SW480 (cell line): ENCODE results near the gene AADAC.
"Not testable (repeated sequence)": the region's sequence is repeated elsewhere in the genome, so short reads cannot be mapped to it uniquely, and the experiment has no call there.

Experiments used
- DNase-seq: peaks from one replicate; pipeline ENCODE4 v3.0.0-alpha.2; 2016; ENCODE audit warnings: low spot score

Gene AADAC

DNA sequence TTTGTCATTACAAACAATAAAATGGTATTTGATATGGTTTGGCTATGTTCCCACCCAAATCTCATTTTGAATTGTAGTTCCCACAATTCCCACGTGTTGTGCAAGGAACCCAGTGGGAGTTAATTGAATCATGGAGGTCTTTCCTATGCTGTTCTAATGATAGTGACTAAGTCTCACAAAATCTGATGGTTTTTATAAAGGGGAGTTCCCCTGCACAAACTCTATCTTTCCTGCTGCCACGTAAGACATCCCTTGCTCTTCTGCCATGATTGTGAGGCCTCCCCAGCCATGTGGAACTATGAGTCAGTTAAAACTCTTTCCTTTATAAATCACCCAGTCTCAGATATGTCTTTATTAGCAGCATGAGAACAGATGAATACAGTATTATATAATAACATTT lies 15.4 kb upstream of the AADAC start:
- no peak for DNase-seq

DNA sequence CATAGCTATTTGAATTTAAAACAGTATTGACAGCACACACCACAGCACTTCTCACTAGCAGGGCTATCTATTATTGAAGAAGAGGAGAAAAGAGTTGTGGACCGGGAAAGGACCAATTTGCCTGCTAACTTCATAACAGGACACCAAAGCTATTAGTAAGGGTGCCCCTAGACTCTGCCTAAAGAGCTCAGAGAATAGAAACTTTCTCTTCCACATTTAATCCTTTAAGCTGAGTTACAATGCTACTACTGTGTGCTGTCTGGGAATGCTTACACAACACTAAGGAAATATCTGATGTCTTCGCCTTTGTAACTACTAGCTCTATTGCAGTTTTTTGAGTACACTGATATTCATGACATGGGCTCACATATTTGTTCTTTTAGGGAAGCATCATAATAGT lies 13.5 kb upstream of the AADAC start:
- no peak for DNase-seq

DNA sequence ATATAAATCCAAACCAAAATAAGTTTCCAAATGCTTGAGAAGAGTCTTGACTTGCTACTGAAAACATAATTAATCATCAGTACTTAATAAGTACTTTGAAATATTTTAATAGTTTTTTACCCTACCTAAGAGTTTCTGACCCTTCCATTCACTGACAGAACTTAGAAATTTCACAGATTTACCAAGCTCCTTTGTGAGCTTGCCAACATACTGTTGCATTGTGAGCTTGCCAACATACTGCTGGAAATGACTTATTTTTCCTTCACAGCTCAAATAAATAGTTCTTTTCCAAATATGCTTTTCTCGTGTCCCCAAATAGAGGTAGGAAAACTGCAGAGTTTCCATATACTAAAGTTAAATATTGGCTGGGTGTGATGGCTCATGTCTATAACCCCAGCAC lies 9.6 kb upstream of the AADAC start:
- no peak for DNase-seq

DNA sequence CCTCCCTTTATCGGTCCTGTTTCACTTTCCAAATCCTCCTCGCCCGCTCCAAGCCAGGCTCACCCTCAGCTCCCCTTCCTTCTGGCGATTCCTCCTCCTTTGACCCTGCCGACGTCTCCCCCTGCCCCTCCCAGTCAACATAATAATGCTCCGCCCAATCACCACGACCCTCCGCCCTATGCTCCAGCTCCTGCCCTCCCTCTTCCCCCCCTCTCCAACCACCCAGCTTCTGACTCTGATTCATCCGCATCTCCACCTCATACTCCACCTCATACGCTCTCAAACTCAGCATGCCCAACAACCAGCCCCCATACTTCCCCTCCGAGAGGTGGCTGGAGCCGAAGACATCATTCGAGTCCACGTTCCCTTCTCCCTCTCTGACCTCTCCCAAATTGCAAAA lies 7.1 kb upstream of the AADAC start:
- no peak for DNase-seq

DNA sequence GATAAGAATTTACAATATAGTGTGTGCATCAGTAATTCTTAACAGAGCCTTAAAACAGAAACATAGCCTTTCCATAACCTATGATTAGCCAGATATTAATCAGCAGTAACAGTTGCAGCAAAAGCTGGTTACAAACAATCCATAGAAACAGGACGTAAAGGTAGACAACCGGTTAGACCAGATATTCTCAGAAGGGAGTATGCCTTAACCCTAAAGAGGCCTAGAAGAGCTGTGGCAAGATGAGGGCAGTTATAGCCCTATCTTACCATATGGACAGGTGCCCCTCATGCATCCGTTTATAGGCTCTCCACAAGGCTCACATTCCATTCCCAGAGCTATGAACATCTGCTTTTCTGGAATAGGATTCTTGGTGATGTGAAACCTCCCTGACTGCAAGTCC lies 5.0 kb upstream of the AADAC start:
- DNase-seq: not testable (repeated sequence)

DNA sequence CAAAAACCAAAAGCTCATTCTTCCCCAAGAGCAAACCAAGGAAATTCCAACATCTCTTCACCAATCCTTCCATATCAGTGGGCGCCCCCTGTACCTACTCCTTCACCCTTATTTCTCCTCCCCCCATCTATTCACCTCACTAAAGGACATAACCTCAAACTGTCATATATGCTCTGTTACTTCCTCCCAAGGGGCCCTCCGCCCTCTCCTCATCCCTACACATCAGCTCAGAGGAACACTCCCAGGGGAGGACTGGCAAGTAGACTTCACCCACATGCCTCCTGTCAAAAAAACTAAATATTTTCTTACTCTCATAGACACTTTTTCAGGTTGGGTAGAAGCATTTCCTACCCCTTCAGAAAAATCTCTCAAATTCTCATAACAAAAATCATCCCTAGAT lies 2.4 kb upstream of the AADAC start:
- DNase-seq: no peak

DNA sequence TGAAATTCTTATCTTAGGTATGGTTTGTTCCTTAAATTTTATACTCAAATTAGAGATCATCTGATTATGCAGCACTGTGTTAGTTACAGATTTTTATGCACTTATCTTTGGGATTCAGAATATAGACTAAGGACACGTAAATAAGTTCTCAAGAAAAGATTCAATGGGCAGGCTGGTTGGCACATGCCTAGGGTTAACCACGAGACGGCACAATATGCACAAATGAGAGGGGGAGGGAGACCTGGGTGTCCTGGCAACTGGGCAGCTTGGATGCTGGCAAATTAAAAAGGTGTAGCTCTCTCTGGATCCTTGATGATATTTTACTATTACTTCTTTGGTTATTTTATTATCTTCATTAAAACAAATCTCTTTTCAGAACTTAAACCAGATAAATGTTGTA lies 672 bp downstream of the AADAC start:
- DNase-seq: no peak

DNA sequence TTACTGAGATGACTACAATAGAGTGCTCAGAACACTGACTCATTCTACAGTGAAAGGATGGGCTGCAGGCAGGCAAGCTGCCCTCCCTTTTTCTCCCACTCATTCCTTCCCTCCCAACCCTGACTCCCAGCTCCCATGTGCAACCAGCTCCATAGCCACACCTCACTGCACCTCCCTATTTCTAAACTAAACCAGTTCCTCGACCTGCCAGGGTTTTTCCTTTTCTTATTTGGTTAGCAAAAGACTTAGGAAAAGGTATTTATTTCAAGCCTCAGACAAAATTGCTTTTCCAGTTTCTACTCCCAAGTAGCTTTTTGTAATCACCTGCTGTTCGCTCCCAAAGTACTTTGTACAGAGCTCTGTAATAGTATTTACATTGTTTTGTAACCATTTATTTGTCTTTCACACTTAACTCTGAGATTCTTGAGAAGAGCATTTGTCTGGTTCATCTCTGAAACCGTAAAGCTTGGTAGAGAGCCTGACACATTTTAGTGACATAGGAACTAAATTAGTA lies 2.2 kb downstream of the AADAC start:
- peak; percentile 39 for DNase-seq

DNA sequence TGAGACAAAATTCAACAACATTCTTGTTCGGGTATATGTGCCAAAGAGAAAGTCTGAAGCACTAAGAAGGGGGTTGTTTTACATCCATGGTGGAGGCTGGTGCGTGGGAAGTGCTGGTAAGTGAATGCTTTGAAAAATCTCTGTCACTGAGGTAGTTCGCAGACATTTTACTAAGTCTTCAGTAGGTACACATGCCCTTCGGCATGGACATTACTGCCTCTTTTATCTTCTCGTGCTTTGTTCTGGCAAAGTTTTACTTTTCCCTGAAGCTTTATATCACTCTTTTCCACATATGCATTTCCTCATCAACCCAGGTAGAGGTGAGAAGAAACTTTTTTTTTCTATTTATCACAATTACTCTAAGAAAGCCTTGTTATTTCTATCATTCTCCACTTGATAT lies 3.6 kb downstream of the AADAC start:
- DNase-seq: no peak

DNA sequence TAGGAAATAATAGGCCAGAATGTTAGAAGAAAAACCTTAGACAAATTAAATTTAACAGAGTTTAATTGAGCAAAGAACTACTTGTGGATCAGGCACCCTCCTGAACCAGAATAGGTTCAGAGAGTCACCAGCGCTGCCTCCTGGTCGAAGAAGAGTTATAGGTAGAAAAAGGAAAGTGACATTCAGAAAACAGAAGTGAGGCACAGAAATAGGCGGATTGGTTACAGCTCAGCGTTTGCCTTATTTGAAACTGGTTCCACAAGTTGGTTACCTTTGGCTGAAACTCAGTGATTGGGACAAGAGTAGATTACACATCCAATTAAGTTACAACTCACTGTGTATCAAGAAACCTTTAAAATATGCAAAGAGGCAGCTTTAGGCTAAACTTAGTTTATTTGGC lies 4.4 kb downstream of the AADAC start:
- DNase-seq: no peak

DNA sequence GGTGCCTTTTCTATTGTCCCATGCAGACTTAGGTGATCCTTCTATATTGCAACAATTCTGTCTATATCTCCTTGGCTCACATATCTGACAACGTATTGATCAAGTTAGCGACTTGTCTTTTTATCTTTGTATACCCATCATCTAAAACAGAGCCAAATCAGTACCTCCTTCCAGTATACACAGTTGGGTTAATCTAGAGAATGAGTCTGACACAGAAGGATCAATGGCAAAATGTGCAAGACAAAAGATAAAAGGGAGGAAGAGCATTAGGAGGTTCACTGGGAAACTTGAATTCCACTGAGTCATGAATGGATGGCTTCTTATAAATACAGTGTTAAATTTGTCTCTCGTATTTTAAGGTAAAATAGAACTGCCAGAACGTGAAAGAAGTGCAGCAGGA lies 6.0 kb downstream of the AADAC start:
- DNase-seq: no peak

DNA sequence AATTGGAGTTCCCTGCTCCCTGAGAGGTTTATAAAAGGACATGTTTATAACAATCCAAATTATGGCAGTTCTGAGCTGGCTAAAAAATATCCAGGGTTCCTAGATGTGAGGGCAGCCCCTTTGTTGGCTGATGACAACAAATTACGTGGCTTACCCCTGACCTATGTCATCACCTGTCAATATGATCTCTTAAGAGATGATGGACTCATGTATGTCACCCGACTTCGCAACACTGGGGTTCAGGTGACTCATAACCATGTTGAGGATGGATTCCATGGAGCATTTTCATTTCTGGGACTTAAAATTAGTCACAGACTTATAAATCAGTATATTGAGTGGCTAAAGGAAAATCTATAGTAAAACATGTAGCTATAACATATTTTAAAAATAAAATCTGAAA lies 13.9 kb downstream of the AADAC start:
- DNase-seq: no peak

DNA sequence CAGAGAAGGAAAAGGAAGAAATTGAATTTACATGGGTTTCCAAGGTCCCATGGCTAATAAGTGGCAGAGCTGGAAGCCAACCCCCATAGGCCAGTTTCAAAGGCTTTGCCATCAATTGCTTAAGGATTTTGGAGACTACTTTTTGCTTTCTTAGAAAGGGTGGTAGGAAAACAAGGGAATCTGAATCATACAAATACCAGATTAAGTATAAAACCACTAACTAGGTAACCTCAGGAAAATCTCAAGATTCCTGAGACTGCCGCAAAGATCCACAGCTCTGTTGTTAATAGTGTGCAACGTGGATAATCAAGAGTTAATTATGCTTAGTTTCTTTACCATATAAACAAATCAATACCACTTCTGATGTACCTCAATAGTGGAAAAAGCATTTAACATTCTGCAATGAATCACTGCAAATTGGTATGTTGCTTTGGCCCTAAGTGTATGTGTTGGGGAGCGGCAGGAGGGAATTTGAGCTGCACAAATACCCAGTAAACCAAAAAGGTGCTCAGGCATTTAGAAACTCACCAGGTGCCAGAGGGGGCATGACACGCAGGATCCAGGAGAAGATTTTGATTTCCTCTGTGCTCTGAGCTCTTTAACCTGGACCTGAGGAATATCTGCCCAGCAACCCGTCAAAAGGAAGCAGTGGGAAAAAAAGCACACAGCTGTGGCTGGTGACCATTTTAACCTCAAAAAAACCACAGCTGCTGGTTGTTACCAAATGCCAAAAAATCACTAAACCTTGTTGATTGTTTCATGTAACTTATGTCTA lies 22.0 kb downstream of the AADAC start:
- no peak for DNase-seq

DNA sequence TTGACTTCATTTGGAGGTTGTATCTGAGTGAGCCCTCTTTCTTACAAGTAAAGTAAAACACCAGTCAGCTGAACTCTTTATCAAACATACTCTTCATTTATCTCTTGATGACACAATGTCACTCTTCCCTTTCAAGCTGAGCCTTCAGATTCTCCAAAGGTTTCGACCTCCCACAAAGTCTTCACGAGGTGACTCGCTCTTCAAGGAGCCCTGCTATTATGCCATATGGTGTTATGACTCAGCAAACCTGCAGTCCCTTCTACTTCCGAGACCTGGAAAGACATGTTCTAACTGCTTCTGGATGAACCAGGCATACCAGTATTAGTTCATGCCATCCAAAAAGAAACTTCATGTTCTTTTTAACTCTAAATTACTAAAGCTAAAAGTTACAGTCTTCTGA lies 23.1 kb downstream of the AADAC start:
- DNase-seq: peak; percentile 53

DNA sequence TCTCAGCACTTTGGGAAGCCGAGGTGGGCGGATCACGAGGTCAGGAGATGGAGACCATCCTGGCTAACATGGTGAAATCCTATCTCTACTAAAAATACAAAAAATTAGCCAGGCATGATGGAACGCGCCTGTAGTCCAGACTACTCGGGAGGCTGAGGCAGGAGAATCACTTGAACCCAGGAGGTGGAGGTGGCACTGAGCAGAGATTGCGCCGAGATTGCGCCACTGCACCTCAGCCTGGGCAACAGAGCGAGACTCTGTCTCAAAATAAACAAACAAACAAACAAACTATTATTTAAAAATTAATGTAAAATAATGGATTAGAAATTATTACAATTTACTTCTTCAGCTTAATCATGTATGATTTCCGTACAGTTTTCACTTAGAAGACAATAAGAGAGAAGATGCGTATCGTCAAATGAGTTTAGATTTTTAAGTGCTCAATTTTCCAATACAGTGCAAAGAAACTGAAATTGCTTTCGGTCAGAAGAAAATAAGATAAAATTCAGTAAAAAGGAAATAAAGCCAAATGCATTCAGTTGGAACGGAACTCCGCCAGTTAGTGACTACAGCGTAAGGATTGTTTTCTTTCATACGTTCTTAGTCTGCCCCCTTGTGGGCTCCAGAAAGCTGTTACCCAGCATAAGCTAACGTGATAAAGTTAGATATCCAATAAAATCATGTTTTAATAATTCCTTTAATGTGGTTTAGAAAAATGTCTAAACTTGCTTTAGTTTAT lies 24.8 kb downstream of the AADAC start:
- peak; percentile 79 for DNase-seq

DNA sequence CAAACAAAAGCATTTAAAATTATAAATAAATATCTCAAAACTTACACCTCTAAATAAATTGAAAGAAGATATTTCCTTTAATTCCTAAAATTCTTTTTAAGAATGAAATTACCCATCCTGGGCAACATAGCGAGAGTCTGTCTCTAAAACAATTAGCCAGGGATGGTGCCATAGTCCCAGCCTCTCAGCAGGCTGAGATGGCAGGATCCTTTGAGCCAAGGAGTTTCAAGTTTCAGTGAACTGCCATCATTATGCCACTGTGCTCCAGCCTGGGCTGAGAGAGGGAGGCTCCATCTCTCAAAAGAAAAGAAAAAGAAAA lies 25.4 kb downstream of the AADAC start:
- DNase-seq: no peak

DNA sequence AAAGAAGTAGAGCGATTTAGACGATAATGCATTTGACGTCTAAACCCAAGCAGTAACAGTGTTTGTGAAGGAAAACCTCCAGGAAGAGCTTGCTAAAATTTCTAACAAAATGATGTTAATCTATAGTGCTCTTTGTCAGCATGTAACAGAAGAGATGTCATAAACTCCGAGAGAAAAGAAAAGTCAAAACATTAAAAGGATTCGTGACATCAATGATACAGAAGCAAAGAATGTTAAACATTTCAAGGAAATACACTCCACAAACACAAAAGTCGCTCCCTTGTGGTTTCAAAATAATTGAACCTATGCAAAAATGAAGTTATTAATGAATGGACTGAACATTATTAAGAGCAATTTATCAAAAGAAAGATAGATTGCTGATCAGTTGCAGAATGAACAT lies 27.9 kb downstream of the AADAC start:
- no peak for DNase-seq

DNA sequence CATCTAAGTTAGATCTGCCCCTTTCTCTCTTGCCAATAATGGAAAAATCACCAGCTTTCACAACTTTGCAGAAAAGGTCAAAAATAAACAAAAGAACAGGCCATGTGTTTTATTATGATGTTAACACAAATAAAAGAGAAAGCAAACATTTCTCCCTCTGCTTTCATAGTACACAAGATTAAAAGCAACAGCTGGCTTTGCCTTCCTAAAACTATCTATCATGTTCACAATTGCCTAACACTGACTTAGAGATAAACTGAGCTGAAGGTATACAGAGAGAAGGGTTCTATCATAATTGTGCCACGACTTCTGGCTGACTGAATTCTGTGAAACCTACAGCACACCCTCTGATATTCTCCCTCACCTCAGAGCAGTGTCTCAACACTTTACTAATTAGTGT lies 29.4 kb downstream of the AADAC start:
- no peak for DNase-seq

DNA sequence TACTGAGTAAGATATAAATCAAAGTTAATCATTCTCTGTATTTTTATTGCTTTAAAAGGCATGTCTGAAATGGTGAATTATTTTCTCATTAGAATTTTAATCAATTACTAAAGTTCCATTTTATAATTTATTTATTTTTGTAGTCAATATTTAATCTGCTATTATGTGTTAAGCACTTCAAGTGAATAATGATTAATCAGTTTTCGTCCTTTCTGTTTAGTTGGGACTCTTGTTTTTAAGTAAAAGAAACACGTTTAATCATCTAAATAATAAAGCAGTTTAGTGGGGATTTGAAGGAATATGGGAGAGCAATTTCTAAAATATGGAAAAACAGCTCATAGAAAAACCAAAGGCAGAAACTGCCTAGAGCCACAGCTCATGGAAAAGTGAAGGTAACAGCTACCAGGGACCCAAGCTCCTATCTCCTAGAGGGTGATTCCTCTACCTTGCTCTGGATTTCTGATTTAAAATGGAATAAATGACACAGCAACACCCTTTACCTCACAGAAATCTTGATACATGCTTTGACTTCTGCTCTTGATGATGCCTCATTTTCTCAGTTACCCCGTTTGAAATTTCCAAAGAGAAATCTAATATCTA lies 31.5 kb downstream of the AADAC start:
- DNase-seq: no peak

DNA sequence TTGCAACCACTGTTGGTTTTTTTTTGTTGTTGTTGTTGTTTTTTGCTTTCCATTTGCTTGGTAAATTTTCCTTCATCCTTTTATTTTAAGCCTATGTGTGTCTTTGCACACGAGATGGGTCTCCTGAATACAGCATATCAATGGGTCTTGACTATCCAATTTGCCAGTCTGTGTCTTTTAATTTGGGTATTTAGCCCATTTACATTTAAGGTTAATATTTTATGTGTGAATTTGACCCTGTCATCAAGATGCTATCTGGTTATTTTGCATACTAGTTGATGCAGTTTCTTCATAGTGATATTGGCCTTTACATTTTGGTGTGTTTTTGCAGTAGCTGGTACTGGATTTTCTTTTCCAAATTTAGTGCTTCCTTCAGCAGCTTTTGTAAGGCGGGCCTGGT lies 36.1 kb downstream of the AADAC start:
- DNase-seq: not testable (repeated sequence)

DNA sequence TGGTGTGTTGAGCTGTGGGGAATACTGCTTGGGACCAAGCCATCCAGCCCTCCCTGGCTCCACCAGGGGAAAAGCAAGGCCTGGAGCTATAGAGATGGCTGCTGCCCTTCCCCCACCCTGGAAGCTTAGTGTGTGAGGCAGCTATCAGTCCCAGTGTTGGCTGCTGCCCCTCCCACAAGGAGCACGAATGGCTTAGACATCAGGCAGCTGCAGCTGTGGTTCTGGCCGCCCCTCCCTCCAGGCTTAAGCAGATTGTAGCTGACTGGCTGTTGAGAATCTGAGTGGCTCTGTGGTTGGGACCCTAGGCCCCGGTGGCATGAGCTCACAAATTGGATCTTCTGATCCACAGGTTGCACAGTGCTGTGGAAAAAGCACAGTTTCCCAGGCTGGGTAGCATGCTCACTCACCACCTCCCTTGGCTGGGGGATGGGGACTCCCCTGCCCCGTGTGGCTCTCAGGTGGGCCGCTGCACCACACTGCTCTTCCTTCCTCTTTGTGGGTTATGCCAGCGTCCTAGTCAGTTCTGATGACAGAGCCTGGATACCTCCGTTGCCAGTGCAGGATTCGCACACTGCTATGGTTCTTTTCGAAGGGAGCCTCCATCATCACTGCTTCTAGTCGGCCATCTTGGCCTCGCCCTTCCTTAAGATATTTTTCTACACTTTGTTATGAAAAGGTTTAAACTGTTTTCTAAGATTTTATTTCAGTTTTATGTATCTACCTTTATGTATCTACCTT lies 38.3 kb downstream of the AADAC start:
- no peak for DNase-seq

DNA sequence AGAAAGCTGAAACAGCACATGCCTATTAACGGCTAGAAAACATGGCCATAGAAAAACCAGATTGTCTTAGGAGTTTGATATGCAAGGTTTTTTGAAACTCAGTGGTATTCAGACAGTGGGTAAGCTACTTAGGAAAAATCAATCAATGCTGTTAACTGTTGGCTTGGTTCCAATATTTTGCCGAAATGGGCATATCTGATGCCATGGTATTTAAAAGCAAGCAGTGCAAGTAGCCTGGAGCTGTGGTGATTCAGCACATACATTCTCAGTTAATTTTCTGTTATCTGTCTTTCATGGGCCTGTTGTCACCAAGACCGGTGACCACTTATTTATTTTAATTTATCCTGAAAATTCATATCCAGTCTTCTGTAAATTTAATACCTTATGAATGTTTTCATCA lies 42.2 kb downstream of the AADAC start:
- no peak for DNase-seq

DNA sequence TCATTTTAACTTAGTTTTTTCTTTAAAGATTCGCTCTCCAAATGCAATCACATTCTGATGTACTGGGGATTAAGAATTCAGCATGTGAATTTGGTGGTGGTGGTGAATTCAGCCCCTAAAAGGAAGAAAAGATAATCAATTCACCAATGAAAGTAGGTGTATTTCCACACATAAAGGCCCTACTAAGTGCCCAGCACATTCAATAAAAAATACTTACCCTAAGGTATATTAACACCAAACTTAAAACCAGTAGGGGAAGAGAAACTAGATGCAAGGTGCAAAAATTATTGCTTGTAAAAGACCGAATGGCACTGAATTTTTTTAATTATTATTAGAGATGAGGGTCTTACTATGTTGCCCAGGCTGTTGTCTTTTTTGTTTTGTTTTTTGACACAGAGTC lies 42.7 kb downstream of the AADAC start:
- no peak for DNase-seq
